A549 (cell line): ENCODE data around the gene DNAH8.

Source experiments
- POLR2A ChIP-seq: IDR thresholded peaks from 2 replicates; pipeline ENCODE4 v1.6.1; 2012; ENCODE audit warnings: mild to moderate bottlenecking, low read length
- ZFP36 ChIP-seq: fragments of 450-650 bp; IDR thresholded peaks from 2 replicates; pipeline ENCODE4 v1.6.1; 2014; ENCODE audit warnings: borderline replicate concordance; ENCODE audit not compliant: partially characterized antibody

DNA sequence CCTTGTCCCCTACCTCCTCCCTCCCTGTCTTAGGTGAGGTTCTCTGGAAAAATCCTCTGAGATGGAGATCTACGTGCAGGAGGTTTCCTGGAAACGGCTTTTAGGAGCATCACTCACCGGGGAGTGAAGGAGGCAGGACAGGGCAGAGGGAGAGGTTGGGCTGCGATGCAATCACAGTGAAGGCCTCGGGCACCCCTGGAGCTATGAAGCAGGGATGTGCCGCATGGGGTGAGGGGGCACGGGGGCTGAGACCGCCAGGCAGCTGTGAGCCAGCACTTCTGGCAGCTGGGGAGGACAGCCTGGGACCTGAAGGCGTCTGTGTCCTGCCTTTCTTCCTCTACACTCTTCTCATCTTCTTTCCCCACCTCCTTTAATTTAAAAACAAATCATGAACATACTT is 320.6 kb downstream of the DNAH8 start:
- no peak for TF ChIP-seq POLR2A
- no peak for TF ChIP-seq ZFP36
